Measurements from ENCODE around the gene SPO11.

DNA sequence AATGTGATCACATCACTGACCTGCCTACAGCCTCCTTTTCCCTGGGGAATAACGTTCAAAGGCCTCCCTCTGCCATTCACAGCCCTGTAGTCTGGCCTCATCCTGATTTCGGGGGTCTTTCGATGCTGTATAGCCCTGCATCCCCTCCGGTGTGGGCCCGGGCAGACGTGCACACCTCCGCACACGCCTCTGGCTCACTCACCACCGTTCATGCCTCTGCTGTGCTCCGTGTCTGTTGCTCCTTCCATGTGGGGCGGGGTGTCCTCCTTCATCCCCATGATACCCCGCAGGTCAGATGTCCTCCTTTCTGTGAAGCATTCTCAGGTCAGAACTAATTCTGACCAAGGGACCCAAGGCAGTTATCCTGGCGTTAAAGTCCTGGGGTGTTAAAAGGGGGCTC is 47.7 kb downstream of the SPO11 start:
- no peak for TF ChIP-seq JUNB (IDR thresholded peaks at IDR 0.05)
- TF ChIP-seq POLR2A (IDR thresholded peaks at IDR 0.05; ENCODE audit: low read depth, low read length): no peak
- no peak for TF ChIP-seq RCOR1 (conservative IDR thresholded peaks at IDR 0.05; ENCODE audit: low read depth, low read length)
- TF ChIP-seq, protein P1, sequence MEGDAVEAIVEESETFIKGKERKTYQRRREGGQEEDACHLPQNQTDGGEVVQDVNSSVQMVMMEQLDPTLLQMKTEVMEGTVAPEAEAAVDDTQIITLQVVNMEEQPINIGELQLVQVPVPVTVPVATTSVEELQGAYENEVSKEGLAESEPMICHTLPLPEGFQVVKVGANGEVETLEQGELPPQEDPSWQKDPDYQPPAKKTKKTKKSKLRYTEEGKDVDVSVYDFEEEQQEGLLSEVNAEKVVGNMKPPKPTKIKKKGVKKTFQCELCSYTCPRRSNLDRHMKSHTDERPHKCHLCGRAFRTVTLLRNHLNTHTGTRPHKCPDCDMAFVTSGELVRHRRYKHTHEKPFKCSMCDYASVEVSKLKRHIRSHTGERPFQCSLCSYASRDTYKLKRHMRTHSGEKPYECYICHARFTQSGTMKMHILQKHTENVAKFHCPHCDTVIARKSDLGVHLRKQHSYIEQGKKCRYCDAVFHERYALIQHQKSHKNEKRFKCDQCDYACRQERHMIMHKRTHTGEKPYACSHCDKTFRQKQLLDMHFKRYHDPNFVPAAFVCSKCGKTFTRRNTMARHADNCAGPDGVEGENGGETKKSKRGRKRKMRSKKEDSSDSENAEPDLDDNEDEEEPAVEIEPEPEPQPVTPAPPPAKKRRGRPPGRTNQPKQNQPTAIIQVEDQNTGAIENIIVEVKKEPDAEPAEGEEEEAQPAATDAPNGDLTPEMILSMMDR (IDR thresholded peaks at IDR 0.05 in 2 of 3, conservative IDR thresholded peaks at IDR 0.05 in 1 of 3; ENCODE audit: control insufficient read depth in 2 of 3, extremely low read depth in 1 of 3, insufficient read depth in 1 of 3, low read depth in 3 of 3, low read length in 3 of 3): no peak
- no peak for TF ChIP-seq NRF1 (conservative IDR thresholded peaks at IDR 0.05; ENCODE audit: low read depth, low read length)
- no peak for TF ChIP-seq POLR2AphosphoS2 (IDR thresholded peaks at IDR 0.05; ENCODE audit: low read depth, low read length)
- no peak for TF ChIP-seq NR2F1 (conservative IDR thresholded peaks at IDR 0.05)
- no peak for TF ChIP-seq RB1 (IDR thresholded peaks at IDR 0.05; ENCODE audit: borderline replicate concordance)
- TF ChIP-seq RELA (IDR thresholded peaks at IDR 0.05; ENCODE audit: borderline replicate concordance, partially characterized antibody): no peak
- TF ChIP-seq, protein P2, sequence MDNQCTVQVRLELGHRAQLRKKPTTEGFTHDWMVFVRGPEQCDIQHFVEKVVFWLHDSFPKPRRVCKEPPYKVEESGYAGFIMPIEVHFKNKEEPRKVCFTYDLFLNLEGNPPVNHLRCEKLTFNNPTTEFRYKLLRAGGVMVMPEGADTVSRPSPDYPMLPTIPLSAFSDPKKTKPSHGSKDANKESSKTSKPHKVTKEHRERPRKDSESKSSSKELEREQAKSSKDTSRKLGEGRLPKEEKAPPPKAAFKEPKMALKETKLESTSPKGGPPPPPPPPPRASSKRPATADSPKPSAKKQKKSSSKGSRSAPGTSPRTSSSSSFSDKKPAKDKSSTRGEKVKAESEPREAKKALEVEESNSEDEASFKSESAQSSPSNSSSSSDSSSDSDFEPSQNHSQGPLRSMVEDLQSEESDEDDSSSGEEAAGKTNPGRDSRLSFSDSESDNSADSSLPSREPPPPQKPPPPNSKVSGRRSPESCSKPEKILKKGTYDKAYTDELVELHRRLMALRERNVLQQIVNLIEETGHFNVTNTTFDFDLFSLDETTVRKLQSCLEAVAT (IDR thresholded peaks at IDR 0.05): no peak

All from GM12878 (cell line).